Subcutaneous abdominal adipose tissue (tissue), 5 donors: Measurements from ENCODE around the gene GRM7.

Experiments
- H3K27ac ChIP-seq: one replicate; pipeline ENCODE4 v1.7.0; 2013; ENCODE audit warnings: low read depth, mild to moderate bottlenecking, inconsistent platforms, low read length, moderate library complexity
- H3K27me3 ChIP-seq, 5 donors: one replicate each; pipeline ENCODE4 v1.7.0; 2013; ENCODE audit warnings: low read length in 5 of 5, inconsistent platforms in 1 of 5; ENCODE audit not compliant: control insufficient read depth in 5 of 5, insufficient read depth in 4 of 5
- H3K36me3 ChIP-seq, 5 donors: one replicate each; pipeline ENCODE4 v1.7.0; 2013; ENCODE audit warnings: low read length in 5 of 5; ENCODE audit not compliant: control insufficient read depth in 5 of 5, insufficient read depth in 5 of 5
- H3K4me1 ChIP-seq, 5 donors: one replicate each; pipeline ENCODE4 v1.7.0; 2013; ENCODE audit warnings: low read length in 5 of 5, mild to moderate bottlenecking in 3 of 5, moderate library complexity in 1 of 5; ENCODE audit not compliant: control insufficient read depth in 5 of 5, insufficient read depth in 5 of 5
- H3K4me3 ChIP-seq, 5 donors: one replicate each; pipeline ENCODE4 v1.7.0; 2013; ENCODE audit warnings: low read length in 5 of 5, low read depth in 1 of 5
- H3K9ac ChIP-seq, 5 donors: one replicate each; pipeline ENCODE4 v1.7.0; 2013; ENCODE audit warnings: low read length in 5 of 5, mild to moderate bottlenecking in 4 of 5, moderate library complexity in 3 of 5
- H3K9me3 ChIP-seq, 5 donors: one replicate each; pipeline ENCODE4 v1.7.0; 2013; ENCODE audit warnings: low read length in 5 of 5; ENCODE audit not compliant: control insufficient read depth in 5 of 5
- donor health status: healthy.
- donor health status: healthy.
- donor health status: healthy.
- donor health status: healthy.
- donor health status: healthy.

The GRM7 gene

DNA sequence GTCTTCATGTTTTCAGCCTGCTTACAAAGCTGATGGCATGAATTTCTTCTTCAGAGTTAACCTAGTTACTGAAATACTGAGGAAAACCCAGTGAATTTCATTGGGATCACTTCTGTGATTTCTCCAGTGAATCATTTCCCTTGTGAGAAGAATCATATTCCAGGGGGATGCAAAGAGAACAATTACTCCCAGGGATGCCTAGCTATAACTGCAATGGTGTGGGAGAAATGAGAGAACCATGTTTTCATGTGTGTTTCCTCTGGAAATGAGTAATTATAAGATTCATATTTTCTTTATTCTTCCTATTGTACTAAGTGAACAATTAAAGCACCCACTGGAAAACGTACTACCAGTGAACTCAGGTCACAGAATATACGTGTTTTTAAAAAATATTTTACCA is 485.4 kb downstream of the GRM7 start:
- no peaks in the 10 kb centered on the region for H3K9me3 ChIP-seq
- H3K9ac ChIP-seq = no peak overlapping the region
- no peaks in the 10 kb centered on the region for H3K4me1 ChIP-seq
- H3K27ac ChIP-seq = no peak overlapping the region
- H3K4me3 ChIP-seq = no peak overlapping the region
- no peaks in the 10 kb centered on the region for H3K27me3 ChIP-seq
- H3K36me3 ChIP-seq = no peaks in the 10 kb centered on the region

DNA sequence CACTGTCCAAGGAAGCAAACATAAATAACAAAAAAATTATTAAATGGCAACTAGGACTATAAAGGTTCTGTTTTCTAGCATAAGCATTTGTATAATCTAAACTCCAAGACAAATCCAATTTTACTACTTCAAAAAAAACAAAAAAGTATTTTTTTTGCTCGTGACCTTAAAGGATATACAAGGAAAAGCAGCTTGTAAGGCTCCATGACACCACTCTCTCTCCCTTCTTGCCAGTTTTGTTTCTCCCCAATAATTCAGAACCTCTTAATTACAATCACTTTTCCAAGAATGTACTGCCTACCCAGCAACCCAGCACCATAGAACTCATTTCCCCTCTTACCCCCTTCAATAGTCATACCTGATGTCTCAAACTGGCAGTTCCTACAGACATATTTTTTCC is 496.2 kb downstream of the GRM7 start:
- H3K9ac ChIP-seq = no peak overlapping the region
- no peak overlapping the region for H3K4me3 ChIP-seq
- H3K4me1 ChIP-seq = no peaks in the 10 kb centered on the region
- no peaks in the 10 kb centered on the region for H3K36me3 ChIP-seq
- no peaks in the 10 kb centered on the region for H3K9me3 ChIP-seq
- no peak overlapping the region for H3K27ac ChIP-seq
- no peaks in the 10 kb centered on the region for H3K27me3 ChIP-seq

DNA sequence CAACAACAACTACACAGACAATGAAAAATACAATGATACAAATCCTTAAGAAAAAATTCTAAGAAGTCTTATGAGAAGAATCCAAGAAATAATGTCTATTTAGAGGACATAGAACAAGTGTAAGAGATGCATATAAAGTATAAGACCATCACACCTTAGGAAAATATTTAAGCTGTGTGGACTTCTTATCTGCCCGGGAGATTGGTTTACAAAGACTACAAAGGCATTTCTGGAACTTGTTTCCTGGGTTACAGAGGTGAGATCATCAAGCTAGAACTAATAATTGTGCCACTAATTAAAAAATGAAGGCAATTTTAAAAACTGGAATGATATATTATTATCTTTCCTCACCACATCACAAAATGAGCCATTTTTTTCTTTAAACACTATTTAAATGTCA is 507.1 kb downstream of the GRM7 start:
- no peaks in the 10 kb centered on the region for H3K9me3 ChIP-seq
- no peak overlapping the region for H3K9ac ChIP-seq
- H3K27me3 ChIP-seq = no peaks in the 10 kb centered on the region
- H3K4me1 ChIP-seq = no peaks in the 10 kb centered on the region
- no peak overlapping the region for H3K4me3 ChIP-seq
- no peaks in the 10 kb centered on the region for H3K36me3 ChIP-seq
- H3K27ac ChIP-seq = no peak overlapping the region

DNA sequence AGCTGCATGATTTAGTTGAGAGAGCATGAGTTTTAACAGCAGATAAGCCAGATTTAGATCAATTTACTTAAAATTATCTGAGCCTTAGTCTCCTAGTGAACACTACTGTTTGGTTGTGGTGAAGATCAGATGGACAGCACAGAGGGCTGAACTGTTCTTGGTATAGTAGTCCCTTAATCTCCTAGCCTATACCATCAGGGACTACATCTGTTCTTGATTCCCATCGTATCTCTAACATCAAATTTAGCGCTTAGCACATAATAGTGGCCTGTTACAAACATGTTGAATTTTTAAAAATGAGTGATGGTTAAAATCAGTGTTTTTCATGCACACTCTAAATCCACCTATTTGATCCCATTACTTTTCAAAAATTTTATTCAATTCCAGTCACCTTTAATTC is 507.7 kb downstream of the GRM7 start:
- Histone ChIP-seq H3K27me3 (no peaks in the 10 kb centered on the region), H3K4me3 (no peak overlapping the region), H3K9ac (no peak overlapping the region), H3K36me3 (no peaks in the 10 kb centered on the region), H3K9me3 (no peaks in the 10 kb centered on the region), H3K27ac (no peak overlapping the region), H3K4me1 (no peaks in the 10 kb centered on the region)

DNA sequence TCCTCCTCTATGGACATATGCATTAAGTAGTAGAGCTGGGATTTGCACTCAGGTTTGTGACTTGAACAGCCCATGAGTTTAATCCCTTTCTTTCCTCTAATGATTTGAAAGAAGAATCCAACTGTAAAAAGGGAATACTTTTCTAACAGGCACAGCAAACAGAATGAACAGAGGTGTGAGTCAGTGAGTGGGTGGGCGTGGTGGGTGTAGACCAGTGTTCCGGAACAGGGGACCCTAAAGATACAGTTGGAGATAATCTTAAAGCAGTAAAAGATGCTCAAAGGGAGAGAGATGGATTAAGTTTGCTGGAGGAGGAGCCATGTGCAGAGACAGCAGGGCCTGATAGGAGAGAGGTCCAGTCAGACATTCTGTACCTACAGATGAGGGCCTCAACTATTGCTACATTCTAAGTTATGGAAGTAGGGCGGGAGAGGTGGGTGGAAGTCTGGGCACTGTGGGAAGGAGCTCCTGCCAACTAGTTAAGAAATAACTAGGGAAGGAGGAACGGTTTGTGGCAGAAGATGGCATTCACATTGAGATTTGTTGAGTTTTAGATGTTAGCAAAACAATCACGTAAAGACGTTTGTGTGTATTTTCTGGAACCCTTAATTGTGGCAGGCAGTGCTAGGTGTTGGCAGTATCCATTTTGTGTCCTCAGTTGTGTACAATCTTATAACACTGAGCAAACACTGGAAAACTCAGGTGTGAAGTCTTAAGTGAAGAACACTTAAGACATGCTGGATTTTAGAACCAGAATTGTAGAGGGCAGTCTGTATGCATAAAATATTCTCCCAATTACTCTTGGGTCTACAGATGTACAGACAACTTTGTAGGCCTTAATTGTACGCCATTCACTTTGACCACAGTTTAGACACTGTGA is 511.0 kb downstream of the GRM7 start:
- no peak overlapping the region for H3K9ac ChIP-seq
- H3K36me3 ChIP-seq = no peaks in the 10 kb centered on the region
- no peaks in the 10 kb centered on the region for H3K4me1 ChIP-seq
- H3K27me3 ChIP-seq = no peaks in the 10 kb centered on the region
- no peak overlapping the region for H3K4me3 ChIP-seq
- no peaks in the 10 kb centered on the region for H3K9me3 ChIP-seq
- no peak overlapping the region for H3K27ac ChIP-seq

DNA sequence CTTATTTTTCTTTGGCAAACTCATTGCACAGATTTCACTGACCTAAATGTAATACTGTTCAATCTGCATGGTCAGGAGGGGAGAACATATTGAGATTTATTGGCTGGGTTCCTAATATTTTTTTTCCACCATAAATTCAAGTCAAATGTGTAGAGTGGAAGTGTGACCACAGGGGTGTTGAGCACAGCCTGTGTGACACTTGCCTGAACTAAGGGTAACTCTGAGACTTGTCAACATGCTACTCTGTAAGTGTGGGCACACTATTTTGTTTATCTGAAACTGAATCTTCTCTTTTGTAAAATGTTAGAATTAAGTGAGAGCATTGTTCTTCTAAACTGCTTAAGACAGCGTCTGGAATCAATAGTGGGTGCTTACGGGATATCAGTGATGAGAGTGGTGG is 516.2 kb downstream of the GRM7 start:
- Histone ChIP-seq H3K9me3 (no peaks in the 10 kb centered on the region), H3K4me3 (no peak overlapping the region), H3K9ac (no peak overlapping the region), H3K4me1 (no peaks in the 10 kb centered on the region), H3K27ac (no peak overlapping the region), H3K36me3 (no peaks in the 10 kb centered on the region), H3K27me3 (no peaks in the 10 kb centered on the region)

DNA sequence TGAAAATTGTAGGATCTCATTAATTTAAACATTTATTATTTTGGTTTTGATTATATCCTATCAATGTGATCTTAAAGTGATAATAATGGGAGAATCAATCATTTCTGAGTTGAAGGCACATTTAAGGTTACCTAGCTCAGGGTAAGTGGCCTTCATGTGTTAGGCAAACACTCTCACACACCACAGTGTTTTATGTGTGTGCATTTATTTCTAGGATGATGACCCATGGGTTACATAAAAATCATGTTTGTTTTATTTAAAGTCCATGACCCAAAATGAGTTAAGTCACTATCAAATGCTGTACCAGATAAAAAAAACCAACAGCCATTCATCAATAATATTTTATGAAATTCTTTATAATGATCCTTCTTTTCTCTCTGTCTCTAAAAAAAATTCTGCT is 520.8 kb downstream of the GRM7 start:
- H3K27ac ChIP-seq = no peak overlapping the region
- H3K4me1 ChIP-seq = no peaks in the 10 kb centered on the region
- H3K9me3 ChIP-seq = no peaks in the 10 kb centered on the region
- no peaks in the 10 kb centered on the region for H3K27me3 ChIP-seq
- no peaks in the 10 kb centered on the region for H3K36me3 ChIP-seq
- H3K9ac ChIP-seq = no peak overlapping the region
- no peak overlapping the region for H3K4me3 ChIP-seq

DNA sequence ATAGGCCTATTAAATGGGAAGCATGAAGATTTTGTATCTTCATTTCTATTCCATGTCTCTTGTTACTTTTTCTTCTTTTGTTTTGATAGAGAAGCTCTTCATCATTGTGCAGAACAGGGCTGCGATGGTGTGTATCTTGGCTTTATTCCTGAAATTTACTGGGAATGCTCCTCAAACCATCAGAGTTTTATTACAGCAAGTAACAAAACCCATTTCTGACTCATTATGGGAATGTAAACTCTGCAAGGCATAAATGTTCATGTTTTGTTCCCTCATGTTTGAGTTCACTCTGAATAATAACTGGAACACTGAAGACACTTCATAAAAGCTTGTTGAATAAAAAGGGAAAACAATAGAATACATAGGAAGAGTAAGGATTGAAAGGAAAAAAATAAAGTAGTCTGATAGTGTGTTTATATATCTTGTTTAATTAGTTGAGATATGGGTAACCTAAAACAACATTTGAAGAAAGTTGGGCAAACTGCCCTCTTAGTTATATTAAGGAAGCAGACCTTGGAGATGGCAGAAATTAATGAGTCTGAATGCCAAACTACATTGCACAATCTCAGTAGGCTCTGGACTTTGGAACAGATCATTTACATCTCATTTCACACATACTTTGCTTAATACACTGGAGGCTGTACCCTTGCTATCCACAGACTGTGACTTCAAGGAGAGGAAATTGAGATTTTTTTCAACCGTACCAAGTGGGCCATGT is 521.5 kb downstream of the GRM7 start:
- H3K27me3 ChIP-seq = no peaks in the 10 kb centered on the region
- no peak overlapping the region for H3K27ac ChIP-seq
- H3K4me3 ChIP-seq = no peak overlapping the region
- no peaks in the 10 kb centered on the region for H3K4me1 ChIP-seq
- no peak overlapping the region for H3K9ac ChIP-seq
- H3K36me3 ChIP-seq = no peaks in the 10 kb centered on the region
- no peaks in the 10 kb centered on the region for H3K9me3 ChIP-seq

DNA sequence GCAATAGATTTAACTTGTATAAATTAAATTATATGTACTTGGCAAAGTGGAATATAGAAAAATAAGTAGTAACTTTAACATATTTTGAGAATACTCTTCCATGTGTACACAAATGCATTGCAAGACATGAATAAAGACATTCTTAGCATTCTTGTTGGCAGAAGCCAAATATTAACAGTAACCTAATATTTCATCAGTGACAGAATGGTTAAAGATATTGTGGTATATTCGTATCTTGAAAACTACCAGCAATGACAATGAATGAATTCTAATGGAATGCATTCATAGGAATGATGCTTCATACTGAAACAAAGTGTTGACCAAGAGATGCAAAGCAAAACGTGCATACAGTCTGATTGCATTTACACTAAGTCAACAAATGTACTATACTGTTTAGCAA is 524.7 kb downstream of the GRM7 start:
- Histone ChIP-seq H3K36me3 (no peaks in the 10 kb centered on the region), H3K4me1 (no peaks in the 10 kb centered on the region), H3K9ac (no peak overlapping the region), H3K4me3 (no peak overlapping the region), H3K27me3 (no peaks in the 10 kb centered on the region), H3K9me3 (no peaks in the 10 kb centered on the region), H3K27ac (no peak overlapping the region)

DNA sequence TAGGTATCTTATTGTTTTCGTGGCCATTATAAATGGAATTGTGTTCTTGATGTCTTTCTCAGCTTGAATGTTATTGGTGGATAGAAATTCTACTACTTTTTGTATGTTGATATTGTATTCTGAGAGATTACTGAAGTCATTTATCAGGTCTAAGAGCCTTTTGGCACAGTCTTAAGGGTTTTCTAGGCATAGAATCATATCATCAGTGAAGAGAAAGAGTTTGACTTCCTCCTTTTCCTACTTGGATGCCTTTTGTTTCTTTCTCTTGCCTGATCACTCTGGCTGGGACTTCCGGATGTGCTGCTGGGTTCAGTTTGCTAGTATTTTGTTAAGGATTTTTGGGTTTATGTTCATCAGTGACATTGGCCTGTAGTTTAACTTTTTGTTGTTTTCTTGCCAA is 527.1 kb downstream of the GRM7 start:
- no peaks in the 10 kb centered on the region for H3K9me3 ChIP-seq
- H3K27me3 ChIP-seq = no peaks in the 10 kb centered on the region
- no peak overlapping the region for H3K4me3 ChIP-seq
- no peaks in the 10 kb centered on the region for H3K4me1 ChIP-seq
- no peaks in the 10 kb centered on the region for H3K36me3 ChIP-seq
- H3K9ac ChIP-seq = no peak overlapping the region
- no peak overlapping the region for H3K27ac ChIP-seq
